NB4 (cell line): ENCODE data around the gene AGPAT3.

Experiments
- CTCF ChIP-seq: IDR thresholded peaks from one replicate; pipeline ENCODE4 v1.5.1; 2012; ENCODE audit warnings: low read depth, low read length
- MAX ChIP-seq: IDR thresholded peaks from 2 replicates; pipeline ENCODE4 v1.6.1; 2011; ENCODE audit warnings: low read depth, low read length
- MYC ChIP-seq: IDR thresholded peaks from 2 replicates; pipeline ENCODE4 v1.6.1; 2011; ENCODE audit warnings: low read depth, low read length
- POLR2A ChIP-seq: IDR thresholded peaks from 2 replicates; pipeline ENCODE4 v1.6.1; 2011; ENCODE audit warnings: mild to moderate bottlenecking; ENCODE audit not compliant: insufficient read length; ENCODE audit errors: extremely low read depth

- no peak for TF ChIP-seq POLR2A
- TF ChIP-seq CTCF = no peak
- no peak for TF ChIP-seq MAX
- no peak for TF ChIP-seq MYC
Observed at GRCh38 chr21:43881935-43882334, 16.9 kb downstream of the AGPAT3 start.
